K562 (cell line): Measurements from ENCODE around the gene EHMT2. TPM values are rescaled to one million over a fixed set of nuclear protein-coding genes. Genes with fewer than 3 reads are reported as not detected.

Experiments
- ASH1L ChIP-seq: fragments of 450-650 bp; IDR thresholded peaks from 2 replicates; pipeline ENCODE4 v1.6.1; 2018; ENCODE audit warnings: borderline replicate concordance, mild to moderate bottlenecking, low read depth; ENCODE audit not compliant: partially characterized antibody
- ERF ChIP-seq: fragments of 450-650 bp; formaldehyde crosslinking; IDR thresholded peaks from 2 replicates; pipeline ENCODE4 v1.4.0; 2020; ENCODE audit warnings: mild to moderate bottlenecking, mixed read lengths
- FOXO4 ChIP-seq: fragments of 450-650 bp; formaldehyde crosslinking; IDR thresholded peaks from 2 replicates; pipeline ENCODE4 v1.4.0; 2020; ENCODE audit warnings: mild to moderate bottlenecking, moderate library complexity
- HDAC2 ChIP-seq: fragments of 450-650 bp; IDR thresholded peaks from 2 replicates; pipeline ENCODE4 v1.6.1; 2016; ENCODE audit warnings: mild to moderate bottlenecking
- HNRNPK ChIP-seq: fragments of 200-400 bp; formaldehyde crosslinking; IDR thresholded peaks from one replicate; pipeline ENCODE4 v1.6.1; 2018; ENCODE audit warnings: mild to moderate bottlenecking, low read depth, low read length; ENCODE audit not compliant: poor library complexity, severe bottlenecking
- HSF4 ChIP-seq: fragments of 250-450 bp; sonication (Bioruptor Pico); IDR thresholded peaks from 2 replicates; pipeline ENCODE4 v2.1.2; 2022; ENCODE audit warnings: mild to moderate bottlenecking, moderate library complexity, borderline replicate concordance
- MEF2D ChIP-seq: conservative IDR thresholded peaks from 2 replicates; pipeline ENCODE4 v1.6.1; 2016; ENCODE audit warnings: low read depth, missing genetic modification characterization, missing compliant biosample characterization
- NRF1 ChIP-seq, 2 experiments: fragments of 450-650 bp; IDR thresholded peaks in 1 of 2; conservative IDR thresholded peaks in 1 of 2; 2 replicates each; pipeline ENCODE4 v1.6.1; 2014; ENCODE audit warnings: mild to moderate bottlenecking in 2 of 2
- PHB ChIP-seq: fragments of 250-450 bp; sonication (Bioruptor Pico); IDR thresholded peaks from 2 replicates; pipeline ENCODE4 v1.5.0; 2021
- PHF20 ChIP-seq: fragments of 450-650 bp; IDR thresholded peaks from 2 replicates; pipeline ENCODE4 v1.6.1; 2018; ENCODE audit not compliant: partially characterized antibody
- RFX1 ChIP-seq: fragments of 450-650 bp; IDR thresholded peaks from 2 replicates; pipeline ENCODE4 v1.6.1; 2016; ENCODE audit warnings: mild to moderate bottlenecking, moderate library complexity
- SAFB2 ChIP-seq: fragments of 200-400 bp; formaldehyde crosslinking; IDR thresholded peaks from 2 replicates; pipeline ENCODE4 v1.6.1; 2018; ENCODE audit warnings: borderline replicate concordance, low read length, low read depth, moderate library complexity; ENCODE audit not compliant: severe bottlenecking
- SMC3 ChIP-seq: conservative IDR thresholded peaks from 2 replicates; pipeline ENCODE4 v1.6.1; 2011; ENCODE audit warnings: low read depth, low read length, improper control_type of control experiment; ENCODE audit not compliant: insufficient read depth
- SREBF1 ChIP-seq: fragments of 150-350 bp; IDR thresholded peaks from 2 replicates; pipeline ENCODE4 v1.6.1; 2014; ENCODE audit warnings: antibody characterized with exemption, low read depth, low read length, borderline replicate concordance
- TBP ChIP-seq: optimal IDR thresholded peaks from 2 replicates; pipeline ENCODE3; 2011; ENCODE audit warnings: low read depth, low read length, improper control_type of control experiment
- TEAD1 ChIP-seq, 2 experiments: fragments of 450-650 bp in 1 of 2; sonication (generic) in 1 of 2; formaldehyde crosslinking; IDR thresholded peaks; 2 replicates each; pipeline versions ENCODE4 v1.4.0 to v1.8.0; 2020 to 2022; ENCODE audit warnings: mild to moderate bottlenecking in 2 of 2, missing genetic modification reagents in 1 of 2
- ZNF561 ChIP-seq: fragments of 450-650 bp; formaldehyde crosslinking; conservative IDR thresholded peaks from 2 replicates; pipeline ENCODE4 v1.4.0; 2020; ENCODE audit warnings: mild to moderate bottlenecking, moderate library complexity
- ZNF830 ChIP-seq: fragments of 250-450 bp; sonication (Bioruptor Pico); IDR thresholded peaks from 2 replicates; pipeline ENCODE4 v1.5.0; 2021; ENCODE audit warnings: mild to moderate bottlenecking
- polyA plus RNA-seq, 8 experiments: library from polyadenylated mRNA; depleted of rRNA in 4 of 8; stranded (reverse) in 5 of 8; unstranded in 3 of 8; fragments of >200 nt; fragmentation: Nextera tagmentation in 2 of 8; fragmentation: Illumina TruSeq in 1 of 8; extraction: Ambion mirVana in 2 of 8; extraction: Trizol in 1 of 8; gene quantifications; 2 replicates each; pipeline versions ENCODE4 v1.2.1 to v1.2.3, GENCODE V29; 2011 to 2014; ENCODE audit warnings: inconsistent platforms in 1 of 8, missing spikeins in 1 of 8
- total RNA-seq, 7 experiments: library from RNA; depleted of rRNA in 6 of 7; stranded (reverse); fragments of >200 nt in 6 of 7; fragmentation: Illumina TruSeq in 2 of 7; extraction: Trizol in 2 of 7; gene quantifications; 2 replicates each; pipeline versions ENCODE4 v1.2.1 to v1.2.3, GENCODE V29; 2011 to 2021; ENCODE audit warnings: low replicate concordance in 1 of 7
- TF ChIP-seq, protein P1 (sequence below): sonication (generic); formaldehyde crosslinking; IDR thresholded peaks from 2 replicates; pipeline ENCODE4 v1.8.1; 2022; ENCODE audit warnings: missing genetic modification reagents
- TF ChIP-seq, protein P2 (sequence below): sonication (generic); formaldehyde crosslinking; IDR thresholded peaks from 2 replicates; pipeline ENCODE4 v1.8.0; 2022; ENCODE audit warnings: missing genetic modification reagents, mild to moderate bottlenecking, borderline replicate concordance
- TF ChIP-seq, protein P3 (sequence below): fragments of 450-650 bp; formaldehyde crosslinking; IDR thresholded peaks from 2 replicates; pipeline ENCODE4 v1.4.0; 2022; ENCODE audit warnings: missing genetic modification characterization

The EHMT2 gene
- total and polyA plus RNA-seq, 9 of the 15 experiments (the other 6 are each of a cell fraction or from before 2014, with no cell fraction given), result 2.1 to 63.8 (median 38.5) TPM

GRCh38 chr6:31862344-31863235 is 34.9 kb downstream of the EHMT2 start, which contains the start of gene NEU1 (continued):
- TF ChIP-seq MEF2D (tag) (no peak), NRF1 (conservative IDR thresholded peaks at IDR 0.05 in 1 of 2, IDR thresholded peaks at IDR 0.05 in 1 of 2) (peak; percentile 77 to 80), SMC3 (peak; percentile 27; the same call in 1 of the 2 replicates), HNRNPK (no peak), ZNF561 (CRISPR knock-in tag) (no peak), ZNF830 (CRISPR knock-in tag) (peak; percentile 29; the same call in 1 of the 2 replicates), ERF (peak; percentile 83; the same call in 1 of the 2 replicates), PHF20 (peak; percentile 68), TEAD1 (CRISPR knock-in tag; IDR thresholded peaks at IDR 0.05) (0 out of 4 replicates have a peak, but pooled peaks of 1 of the 2 experiments have one; percentile 67), ASH1L (peak; percentile 71), SAFB2 (no peak), PHB (CRISPR knock-in tag) (peak; percentile 92; the same call in 1 of the 2 replicates), HDAC2 (peak; percentile 97), RFX1 (no peak), HSF4 (no peak), FOXO4 (CRISPR knock-in tag) (peak; percentile 55; the same call in 1 of the 2 replicates), SREBF1 (peak; percentile 94), TBP (peak; percentile 96)
- TF ChIP-seq, protein P1, sequence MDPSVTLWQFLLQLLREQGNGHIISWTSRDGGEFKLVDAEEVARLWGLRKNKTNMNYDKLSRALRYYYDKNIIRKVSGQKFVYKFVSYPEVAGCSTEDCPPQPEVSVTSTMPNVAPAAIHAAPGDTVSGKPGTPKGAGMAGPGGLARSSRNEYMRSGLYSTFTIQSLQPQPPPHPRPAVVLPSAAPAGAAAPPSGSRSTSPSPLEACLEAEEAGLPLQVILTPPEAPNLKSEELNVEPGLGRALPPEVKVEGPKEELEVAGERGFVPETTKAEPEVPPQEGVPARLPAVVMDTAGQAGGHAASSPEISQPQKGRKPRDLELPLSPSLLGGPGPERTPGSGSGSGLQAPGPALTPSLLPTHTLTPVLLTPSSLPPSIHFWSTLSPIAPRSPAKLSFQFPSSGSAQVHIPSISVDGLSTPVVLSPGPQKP (CRISPR knock-in tag), result no peak
- TF ChIP-seq, protein P2, sequence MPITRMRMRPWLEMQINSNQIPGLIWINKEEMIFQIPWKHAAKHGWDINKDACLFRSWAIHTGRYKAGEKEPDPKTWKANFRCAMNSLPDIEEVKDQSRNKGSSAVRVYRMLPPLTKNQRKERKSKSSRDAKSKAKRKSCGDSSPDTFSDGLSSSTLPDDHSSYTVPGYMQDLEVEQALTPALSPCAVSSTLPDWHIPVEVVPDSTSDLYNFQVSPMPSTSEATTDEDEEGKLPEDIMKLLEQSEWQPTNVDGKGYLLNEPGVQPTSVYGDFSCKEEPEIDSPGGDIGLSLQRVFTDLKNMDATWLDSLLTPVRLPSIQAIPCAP, result no peak
- TF ChIP-seq, protein P3, sequence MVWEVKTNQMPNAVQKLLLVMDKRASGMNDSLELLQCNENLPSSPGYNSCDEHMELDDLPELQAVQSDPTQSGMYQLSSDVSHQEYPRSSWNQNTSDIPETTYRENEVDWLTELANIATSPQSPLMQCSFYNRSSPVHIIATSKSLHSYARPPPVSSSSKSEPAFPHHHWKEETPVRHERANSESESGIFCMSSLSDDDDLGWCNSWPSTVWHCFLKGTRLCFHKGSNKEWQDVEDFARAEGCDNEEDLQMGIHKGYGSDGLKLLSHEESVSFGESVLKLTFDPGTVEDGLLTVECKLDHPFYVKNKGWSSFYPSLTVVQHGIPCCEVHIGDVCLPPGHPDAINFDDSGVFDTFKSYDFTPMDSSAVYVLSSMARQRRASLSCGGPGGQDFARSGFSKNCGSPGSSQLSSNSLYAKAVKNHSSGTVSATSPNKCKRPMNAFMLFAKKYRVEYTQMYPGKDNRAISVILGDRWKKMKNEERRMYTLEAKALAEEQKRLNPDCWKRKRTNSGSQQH (CRISPR knock-in tag), result peak; percentile 88
